CD4-positive, alpha-beta T cell (primary cell): Measurements from ENCODE around the gene EEFSEC. TPM values are rescaled to one million over a fixed set of nuclear protein-coding genes. Genes with fewer than 3 reads are reported as not detected.

ENCODE experiments used
- ATAC-seq: fragments of 200-7000 bp; cut with Tn5 transposase; one replicate; pipeline ENCODE4 v1.10.0; 2022; ENCODE audit warnings: mild to moderate bottlenecking; ENCODE audit not compliant: poor library complexity
- CTCF ChIA-PET: fragments of 350-600 bp; sonication (Branson Sonifier 250); formaldehyde crosslinking; loops from one replicate; lab custom pipeline; 2021; ENCODE audit warnings: antibody characterized with exemption, inconsistent platforms; lab: Charles Lee
- POLR2A ChIA-PET: fragments of 350-600 bp; sonication (Branson Sonifier 250); formaldehyde crosslinking; loops from one replicate; lab custom pipeline; 2021; ENCODE audit warnings: antibody characterized with exemption, inconsistent platforms; lab: Charles Lee
- DNase-seq, 14 experiments: peaks; one replicate each; pipeline ENCODE4 v3.0.0-alpha.2; 2013 to 2020; ENCODE audit warnings: mixed read lengths in 2 of 14
- H3K27ac ChIP-seq, 2 donors: one replicate each; pipeline versions ENCODE4 v1.5.1 to v1.7.0; 2013; ENCODE audit warnings: low read length in 2 of 2, low read depth in 1 of 2, mild to moderate bottlenecking in 1 of 2
- H3K27me3 ChIP-seq, 2 experiments: 1 replicate in 1 of 2; 2 replicates in 1 of 2; pipeline versions ENCODE4 v1.6.1 to v1.7.0; 2013; ENCODE audit warnings: low read length in 2 of 2, control low read depth in 1 of 2, mild to moderate bottlenecking in 1 of 2, moderate library complexity in 1 of 2; ENCODE audit not compliant: insufficient read depth in 2 of 2, control insufficient read depth in 1 of 2
- H3K36me3 ChIP-seq: one replicate; pipeline ENCODE4 v1.6.1; 2013; ENCODE audit warnings: low read length, control low read depth; ENCODE audit not compliant: insufficient read depth
- H3K4me1 ChIP-seq: one replicate; pipeline ENCODE4 v1.6.1; 2013; ENCODE audit warnings: low read length, control low read depth; ENCODE audit not compliant: insufficient read depth
- H3K4me3 ChIP-seq: one replicate; pipeline ENCODE4 v1.5.1; 2013; ENCODE audit warnings: mild to moderate bottlenecking, low read length, moderate library complexity
- H3K9me3 ChIP-seq, 2 experiments: 1 replicate in 1 of 2; 2 replicates in 1 of 2; pipeline versions ENCODE4 v1.6.1 to v1.7.0; 2013; ENCODE audit warnings: low read length in 2 of 2, mild to moderate bottlenecking in 2 of 2, control low read depth in 1 of 2, moderate library complexity in 1 of 2; ENCODE audit not compliant: control insufficient read depth in 1 of 2, insufficient read depth in 1 of 2
- H3K27ac Mint-ChIP-seq: one replicate; pipeline ENCODE4 v1.8.0; 2020; ENCODE audit warnings: mixed read lengths
- H3K27me3 Mint-ChIP-seq: one replicate; pipeline ENCODE4 v1.8.0; 2021; ENCODE audit warnings: mixed read lengths
- H3K36me3 Mint-ChIP-seq: one replicate; pipeline ENCODE4 v1.8.0; 2021; ENCODE audit warnings: low read depth, mixed read lengths
- H3K4me1 Mint-ChIP-seq: one replicate; pipeline ENCODE4 v1.8.0; 2021; ENCODE audit warnings: low read depth, mixed read lengths
- H3K4me3 Mint-ChIP-seq: one replicate; pipeline ENCODE4 v1.8.0; 2020; ENCODE audit warnings: mild to moderate bottlenecking, mixed read lengths
- H3K9me3 Mint-ChIP-seq: one replicate; pipeline ENCODE4 v1.8.0; 2020; ENCODE audit warnings: mixed read lengths
- intact Hi-C, 2 experiments: fragments of 100-400 bp; cut with DNase I in 1 of 2; cut with micrococcal nuclease in 1 of 2; formaldehyde crosslinking; loops; one replicate each; pipeline versions ENCODE4 v1.15.1 to v1.9.0; 2023 to 2025; cut with DNase I, micrococcal nuclease
- total RNA-seq, 174 experiments: library from RNA in 2 of 174; stranded (reverse) in 2 of 174; gene quantifications; one replicate each; pipeline ENCODE4 v1.2.3 and lab custom pipeline; 2021 to 2026
- TF ChIP-seq, protein P1 (sequence below): fragments of 200-600 bp; IDR thresholded peaks from one replicate; pipeline ENCODE4 v1.8.0; 2022; ENCODE audit warnings: antibody characterized with exemption, mild to moderate bottlenecking

Gene EEFSEC
- total RNA-seq, 2 experiments from 2014 or later = 13.1 to 13.9 TPM

DNA sequence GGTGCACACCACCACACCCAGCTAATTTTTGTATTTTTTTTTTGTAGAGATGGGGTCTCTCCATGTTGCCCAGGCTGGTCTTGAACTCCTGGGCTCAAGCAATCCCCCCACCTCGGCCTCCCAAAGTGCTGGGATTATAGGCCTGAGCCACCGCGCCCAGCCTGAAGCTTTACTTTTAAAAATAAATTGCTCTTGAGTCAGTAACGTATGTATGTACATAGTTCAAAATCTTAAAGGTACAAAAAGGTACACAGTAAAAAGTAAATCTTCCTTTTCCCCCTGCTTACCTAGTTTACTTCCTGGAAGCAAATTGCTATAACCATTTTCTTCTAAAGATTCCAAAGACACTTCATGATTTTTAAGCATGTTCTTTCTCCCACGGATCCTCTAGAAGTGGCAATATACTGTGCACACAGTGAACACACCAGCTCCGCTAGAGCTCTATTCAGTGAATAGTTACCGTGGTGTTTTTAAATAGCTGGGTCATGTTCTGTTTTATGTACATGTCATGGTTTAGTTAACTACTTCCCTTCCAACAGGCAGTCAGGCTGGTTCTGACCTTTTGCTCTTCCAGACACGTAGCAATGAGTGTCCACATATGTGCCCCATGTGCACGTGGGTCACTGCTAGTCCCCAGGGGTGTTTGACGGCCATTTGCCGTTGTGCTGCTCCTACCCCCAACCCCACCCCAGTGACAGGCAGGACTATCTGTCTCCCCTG lies 82.1 kb downstream of the EEFSEC start:
- ChIA-PET POLR2A (no interaction called here), CTCF (no interaction called here)
- Mint-ChIP-seq H3K27ac (no peak overlapping the region), H3K27me3 (no peaks in the 10 kb centered on the region), H3K4me1 (peaks cover 28% of the 10 kb centered on the region), H3K4me3 (no peak overlapping the region), H3K9me3 (no peaks in the 10 kb centered on the region), H3K36me3 (no peaks in the 10 kb centered on the region)
- Histone ChIP-seq H3K4me3 (no peak overlapping the region), H3K36me3 (no peaks in the 10 kb centered on the region), H3K4me1 (no peaks in the 10 kb centered on the region), H3K27me3 (no peaks in the 10 kb centered on the region), H3K9me3 (no peaks in the 10 kb centered on the region), H3K27ac (no peak overlapping the region)
- DNase-seq = no peak
- ATAC-seq = no peak
- intact Hi-C loops = no loop called here
- TF ChIP-seq, protein P1, sequence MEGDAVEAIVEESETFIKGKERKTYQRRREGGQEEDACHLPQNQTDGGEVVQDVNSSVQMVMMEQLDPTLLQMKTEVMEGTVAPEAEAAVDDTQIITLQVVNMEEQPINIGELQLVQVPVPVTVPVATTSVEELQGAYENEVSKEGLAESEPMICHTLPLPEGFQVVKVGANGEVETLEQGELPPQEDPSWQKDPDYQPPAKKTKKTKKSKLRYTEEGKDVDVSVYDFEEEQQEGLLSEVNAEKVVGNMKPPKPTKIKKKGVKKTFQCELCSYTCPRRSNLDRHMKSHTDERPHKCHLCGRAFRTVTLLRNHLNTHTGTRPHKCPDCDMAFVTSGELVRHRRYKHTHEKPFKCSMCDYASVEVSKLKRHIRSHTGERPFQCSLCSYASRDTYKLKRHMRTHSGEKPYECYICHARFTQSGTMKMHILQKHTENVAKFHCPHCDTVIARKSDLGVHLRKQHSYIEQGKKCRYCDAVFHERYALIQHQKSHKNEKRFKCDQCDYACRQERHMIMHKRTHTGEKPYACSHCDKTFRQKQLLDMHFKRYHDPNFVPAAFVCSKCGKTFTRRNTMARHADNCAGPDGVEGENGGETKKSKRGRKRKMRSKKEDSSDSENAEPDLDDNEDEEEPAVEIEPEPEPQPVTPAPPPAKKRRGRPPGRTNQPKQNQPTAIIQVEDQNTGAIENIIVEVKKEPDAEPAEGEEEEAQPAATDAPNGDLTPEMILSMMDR = no peak

DNA sequence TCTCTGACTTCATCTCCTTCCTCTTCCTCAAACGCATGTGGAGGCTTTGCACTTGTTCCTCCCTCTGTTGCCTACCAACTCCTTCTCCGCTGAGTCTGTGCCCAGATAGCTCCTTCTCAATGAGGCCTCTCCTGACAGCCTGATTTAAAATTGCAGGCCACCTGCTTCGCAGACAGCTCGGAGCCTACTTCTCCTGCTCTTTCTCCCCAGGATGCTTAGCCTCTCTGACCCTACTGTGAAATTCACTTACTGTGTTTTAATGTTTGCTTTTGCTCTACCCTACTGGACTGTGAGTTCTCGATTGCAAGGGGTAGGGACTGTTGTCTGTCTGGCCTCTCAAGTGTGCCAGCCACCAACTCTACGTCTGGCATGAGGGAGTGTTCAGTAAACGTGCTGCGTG lies 83.4 kb downstream of the EEFSEC start:
- Histone ChIP-seq H3K4me3 (no peak overlapping the region), H3K4me1 (no peaks in the 10 kb centered on the region), H3K36me3 (no peaks in the 10 kb centered on the region), H3K27ac (no peak overlapping the region), H3K9me3 (no peaks in the 10 kb centered on the region), H3K27me3 (no peaks in the 10 kb centered on the region)
- Mint-ChIP-seq H3K4me1 (peaks cover 36% of the 10 kb centered on the region), H3K36me3 (no peaks in the 10 kb centered on the region), H3K4me3 (no peak overlapping the region), H3K27me3 (no peaks in the 10 kb centered on the region), H3K27ac (no peak overlapping the region), H3K9me3 (no peaks in the 10 kb centered on the region)
- ATAC-seq = no peak
- no peak for DNase-seq
- ChIA-PET CTCF (no interaction called here), POLR2A (no interaction called here)
- TF ChIP-seq, protein P1 = no peak
- intact Hi-C loops = no loop called here

GRCh38 chr3:128237348-128238183 lies 84.3 kb downstream of the EEFSEC start:
- DNase-seq = no peak
- no peak for ATAC-seq
- H3K36me3 Mint-ChIP-seq = no peaks in the 10 kb centered on the region
- intact Hi-C loops = no loop called here
- H3K4me3 Mint-ChIP-seq = no peak overlapping the region
- H3K4me1 ChIP-seq = peaks cover 2% of the 10 kb centered on the region
- no peaks in the 10 kb centered on the region for H3K9me3 Mint-ChIP-seq
- no peak overlapping the region for H3K27ac ChIP-seq
- CTCF ChIA-PET = no interaction called here
- H3K36me3 ChIP-seq = no peaks in the 10 kb centered on the region
- H3K4me3 ChIP-seq = no peak overlapping the region
- POLR2A ChIA-PET = no interaction called here
- H3K27me3 Mint-ChIP-seq = no peaks in the 10 kb centered on the region
- no peaks in the 10 kb centered on the region for H3K9me3 ChIP-seq
- H3K4me1 Mint-ChIP-seq = peaks cover 40% of the 10 kb centered on the region
- H3K27ac Mint-ChIP-seq = peak overlapping the region; percentile 17
- H3K27me3 ChIP-seq = no peaks in the 10 kb centered on the region
- TF ChIP-seq, protein P1 = no peak
